ENCODE data around the gene LHB. TPM values are rescaled to one million over a fixed set of nuclear protein-coding genes. Genes with fewer than 3 reads are reported as not detected.

The LHB gene
- total and polyA plus RNA-seq, 2 donors (not counting 1 experiment from before 2014, with no cell fraction given), result 1.1 to 4.7 TPM

GRCh38 chr19:48986211-48986610 lies 30.7 kb downstream of the LHB start:
- no peaks in the 10 kb centered on the region for H3K9me3 ChIP-seq (ENCODE audit: control extremely low read depth in 1 of 3, control insufficient read depth in 2 of 3, insufficient read depth in 1 of 3, low read length in 2 of 3)
- ATAC-seq (ENCODE audit: low read depth) (no peak), DNase-seq (no peak)
- TF ChIP-seq CTCF (IDR thresholded peaks at IDR 0.05) (no peak), EZH2 (IDR thresholded peaks at IDR 0.05; ENCODE audit: borderline replicate concordance, insufficient read depth, low read depth, low read length, poor library complexity, severe bottlenecking) (no peak)
- Mint-ChIP-seq H3K4me1 (peaks cover 10% of the 10 kb centered on the region), H3K27me3 (no peaks in the 10 kb centered on the region), H3K27ac (no peak overlapping the region), H3K4me3 (no peak overlapping the region), H3K9me3 (ENCODE audit: insufficient read depth) (no peaks in the 10 kb centered on the region)
- H3K4me3 ChIP-seq (ENCODE audit: control extremely low read depth in 1 of 5, extremely low read depth in 1 of 5, insufficient read depth in 1 of 5, low read depth in 2 of 5, low read length in 4 of 5), result no peak overlapping the region
- H3K4me2 ChIP-seq (replicated peaks; ENCODE audit: low read depth, low read length, poor library complexity, severe bottlenecking), result no peak overlapping the region
- no peak overlapping the region for H3K27ac ChIP-seq (ENCODE audit: low read length in 2 of 2)
- H3K36me3 ChIP-seq (replicated peaks in 1 of 2; ENCODE audit: control extremely low read depth in 1 of 2, control insufficient read depth in 1 of 2, extremely low read depth in 1 of 2, insufficient read depth in 2 of 2, low read length in 1 of 2), result peaks cover 2 to 20% of the 10 kb centered on the region in 2 experiments
- intact Hi-C loops (cut with micrococcal nuclease), result no loop called here
- H4K20me1 ChIP-seq (ENCODE audit: control insufficient read depth, insufficient read depth, low read length, poor library complexity, severe bottlenecking), result peaks cover 4% of the 10 kb centered on the region
- peaks cover 12% of the 10 kb centered on the region for H3K79me2 ChIP-seq (ENCODE audit: control insufficient read depth, insufficient read depth, low read length)
- 96% methylated on average over 3 of the region's 3 CpGs for WGBS (ENCODE audit: insufficient coverage)
- H3K9ac ChIP-seq (ENCODE audit: low read length), result no peak overlapping the region
- CTCF ChIA-PET, result interaction anchor here (0.9 to 2.1 kb wide), 2 partner anchors 16 to 54 kb away, joined by 3 to 12 read pairs; no protein-coding TSS in a partner anchor
- POLR2A ChIA-PET, result interaction anchor here (0.7 kb wide), 2 partner anchors 16 to 262 kb away, joined by 4 to 6 read pairs; no protein-coding TSS in a partner anchor
- no peak overlapping the region for H2AFZ ChIP-seq (ENCODE audit: insufficient read depth, low read depth, low read length, poor library complexity, severe bottlenecking)
- H3K4me1 ChIP-seq (ENCODE audit: control insufficient read depth in 2 of 2, insufficient read depth in 2 of 2, low read length in 2 of 2), result peaks cover 0 to under 1% of the 10 kb centered on the region in 2 donors
- H3K27me3 ChIP-seq (replicated peaks in 1 of 4; ENCODE audit: control extremely low read depth in 1 of 4, control insufficient read depth in 3 of 4, insufficient read depth in 4 of 4, low read length in 3 of 4), result no peaks in the 10 kb centered on the region

- CTCF ChIA-PET, result interaction anchor here (1.4 kb wide), 1 partner anchor 8 kb away, joined by 5 read pairs; the partner anchor contains the start of genes GYS1 and RUVBL2
- POLR2A ChIA-PET, result no interaction called here
These were observed 31.2 kb downstream of the LHB start for GRCh38 chr19:48985711-48986110.

More at GRCh38 chr19:48985711-48986110, 31.2 kb downstream of the LHB start:
- ATAC-seq (ENCODE audit: low read depth) (no peak), DNase-seq (no peak)
- Mint-ChIP-seq H3K27ac (no peak overlapping the region), H3K4me3 (no peak overlapping the region), H3K4me1 (peaks cover 8% of the 10 kb centered on the region), H3K27me3 (no peaks in the 10 kb centered on the region), H3K9me3 (ENCODE audit: insufficient read depth) (no peaks in the 10 kb centered on the region)
- TF ChIP-seq CTCF (IDR thresholded peaks at IDR 0.05), result no peak
- no peak overlapping the region for H3K9ac ChIP-seq (ENCODE audit: low read length)
- H3K4me3 ChIP-seq (ENCODE audit: control extremely low read depth in 1 of 5, extremely low read depth in 1 of 5, insufficient read depth in 1 of 5, low read depth in 2 of 5, low read length in 4 of 5), result no peak overlapping the region
- intact Hi-C loops (cut with micrococcal nuclease), result no loop called here
- no peaks in the 10 kb centered on the region for H4K20me1 ChIP-seq (ENCODE audit: control insufficient read depth, insufficient read depth, low read length, poor library complexity, severe bottlenecking)
- H3K36me3 ChIP-seq (replicated peaks in 1 of 2; ENCODE audit: control extremely low read depth in 1 of 2, control insufficient read depth in 1 of 2, extremely low read depth in 1 of 2, insufficient read depth in 2 of 2, low read length in 1 of 2), result peaks cover 2 to 17% of the 10 kb centered on the region in 2 experiments
- no peak overlapping the region for H3K27ac ChIP-seq (ENCODE audit: low read length in 2 of 2)
- H3K79me2 ChIP-seq (ENCODE audit: control insufficient read depth, insufficient read depth, low read length), result peaks cover 7% of the 10 kb centered on the region
- no peak overlapping the region for H2AFZ ChIP-seq (ENCODE audit: insufficient read depth, low read depth, low read length, poor library complexity, severe bottlenecking)
- H3K4me2 ChIP-seq (replicated peaks; ENCODE audit: low read depth, low read length, poor library complexity, severe bottlenecking), result no peak overlapping the region
- no peaks in the 10 kb centered on the region for H3K4me1 ChIP-seq (ENCODE audit: control insufficient read depth in 2 of 2, insufficient read depth in 2 of 2, low read length in 2 of 2)
- no peaks in the 10 kb centered on the region for H3K27me3 ChIP-seq (replicated peaks in 1 of 4; ENCODE audit: control extremely low read depth in 1 of 4, control insufficient read depth in 3 of 4, insufficient read depth in 4 of 4, low read length in 3 of 4)
- 98% methylated on average over 13 of the region's 13 CpGs for WGBS (ENCODE audit: insufficient coverage)
- no peaks in the 10 kb centered on the region for H3K9me3 ChIP-seq (ENCODE audit: control extremely low read depth in 1 of 3, control insufficient read depth in 2 of 3, insufficient read depth in 1 of 3, low read length in 2 of 3)

Data from B cell (primary cell).